ENCODE data around the gene SLC35D3. TPM values are rescaled to one million over a fixed set of nuclear protein-coding genes. Genes with fewer than 3 reads are reported as not detected.
A peak's percentile ranks its signal among the peaks of the same experiment; 100 is the strongest.

The SLC35D3 gene
- total RNA-seq, 1 donor, result not detected

DNA sequence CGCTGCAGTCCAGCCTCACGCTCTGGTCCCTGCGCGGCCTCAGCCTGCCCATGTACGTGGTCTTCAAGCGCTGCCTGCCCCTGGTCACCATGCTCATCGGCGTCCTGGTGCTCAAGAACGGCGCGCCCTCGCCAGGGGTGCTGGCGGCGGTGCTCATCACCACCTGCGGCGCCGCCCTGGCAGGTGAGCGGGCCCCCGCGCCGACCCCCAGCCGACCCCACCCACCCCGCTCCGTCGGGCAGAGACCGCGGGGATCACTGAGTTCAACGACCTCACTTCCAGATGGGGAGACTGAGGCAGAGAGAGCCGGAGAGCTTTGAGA is 545 bp downstream of the SLC35D3 start:
- DNase-seq (ENCODE audit: low read depth), result no peak
- peak overlapping the region; percentile 55 for H3K4me3 ChIP-seq (ENCODE audit: low read depth, low read length)
- TF ChIP-seq, protein P1, sequence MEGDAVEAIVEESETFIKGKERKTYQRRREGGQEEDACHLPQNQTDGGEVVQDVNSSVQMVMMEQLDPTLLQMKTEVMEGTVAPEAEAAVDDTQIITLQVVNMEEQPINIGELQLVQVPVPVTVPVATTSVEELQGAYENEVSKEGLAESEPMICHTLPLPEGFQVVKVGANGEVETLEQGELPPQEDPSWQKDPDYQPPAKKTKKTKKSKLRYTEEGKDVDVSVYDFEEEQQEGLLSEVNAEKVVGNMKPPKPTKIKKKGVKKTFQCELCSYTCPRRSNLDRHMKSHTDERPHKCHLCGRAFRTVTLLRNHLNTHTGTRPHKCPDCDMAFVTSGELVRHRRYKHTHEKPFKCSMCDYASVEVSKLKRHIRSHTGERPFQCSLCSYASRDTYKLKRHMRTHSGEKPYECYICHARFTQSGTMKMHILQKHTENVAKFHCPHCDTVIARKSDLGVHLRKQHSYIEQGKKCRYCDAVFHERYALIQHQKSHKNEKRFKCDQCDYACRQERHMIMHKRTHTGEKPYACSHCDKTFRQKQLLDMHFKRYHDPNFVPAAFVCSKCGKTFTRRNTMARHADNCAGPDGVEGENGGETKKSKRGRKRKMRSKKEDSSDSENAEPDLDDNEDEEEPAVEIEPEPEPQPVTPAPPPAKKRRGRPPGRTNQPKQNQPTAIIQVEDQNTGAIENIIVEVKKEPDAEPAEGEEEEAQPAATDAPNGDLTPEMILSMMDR (IDR thresholded peaks at IDR 0.05; ENCODE audit: insufficient read depth, low read depth, low read length), result no peak

DNA sequence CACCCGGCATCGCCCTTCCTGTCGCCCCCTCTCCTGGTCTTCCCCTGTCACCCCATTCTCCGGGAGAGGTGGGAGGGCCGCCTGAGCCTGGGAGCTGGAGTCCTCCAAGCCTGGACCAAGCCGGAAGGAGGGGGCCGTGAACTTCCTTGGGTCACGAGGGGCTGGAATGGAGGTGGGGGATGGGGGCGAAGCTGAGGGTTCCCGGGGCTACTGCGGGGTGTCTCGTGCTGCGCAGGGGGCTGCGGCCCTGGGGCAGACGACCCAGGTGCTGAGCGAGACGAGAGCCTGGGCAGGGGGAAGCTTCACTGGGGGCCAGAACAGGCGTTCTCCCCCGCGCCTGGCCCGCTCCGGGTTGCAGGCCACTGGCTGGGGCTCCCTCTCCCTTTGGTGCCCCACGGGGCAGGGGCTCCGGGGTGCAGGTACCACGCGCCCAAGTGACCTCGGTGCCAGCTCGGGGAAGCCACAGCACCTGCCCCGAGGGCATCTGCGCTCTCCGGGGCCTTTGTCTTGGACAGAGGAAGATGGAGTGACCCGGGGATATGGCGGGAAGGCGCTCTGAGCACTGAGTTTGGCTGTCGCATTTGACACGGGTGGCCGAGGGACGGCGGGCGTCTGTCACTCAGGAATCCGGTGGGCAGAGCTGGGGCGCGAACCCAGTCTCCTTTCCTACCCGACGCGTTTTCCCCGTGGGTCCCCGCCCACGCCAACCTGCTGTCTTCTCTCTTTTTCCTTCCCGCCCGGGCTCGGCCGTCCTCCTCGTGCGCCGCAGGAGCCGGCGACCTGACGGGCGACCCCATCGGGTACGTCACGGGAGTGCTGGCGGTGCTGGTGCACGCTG is 1.2 kb downstream of the SLC35D3 start:
- no peak for DNase-seq (ENCODE audit: low read depth)
- TF ChIP-seq, protein P1 (IDR thresholded peaks at IDR 0.05; ENCODE audit: insufficient read depth, low read depth, low read length), result no peak
- no peak overlapping the region for H3K4me3 ChIP-seq (ENCODE audit: low read depth, low read length)

DNA sequence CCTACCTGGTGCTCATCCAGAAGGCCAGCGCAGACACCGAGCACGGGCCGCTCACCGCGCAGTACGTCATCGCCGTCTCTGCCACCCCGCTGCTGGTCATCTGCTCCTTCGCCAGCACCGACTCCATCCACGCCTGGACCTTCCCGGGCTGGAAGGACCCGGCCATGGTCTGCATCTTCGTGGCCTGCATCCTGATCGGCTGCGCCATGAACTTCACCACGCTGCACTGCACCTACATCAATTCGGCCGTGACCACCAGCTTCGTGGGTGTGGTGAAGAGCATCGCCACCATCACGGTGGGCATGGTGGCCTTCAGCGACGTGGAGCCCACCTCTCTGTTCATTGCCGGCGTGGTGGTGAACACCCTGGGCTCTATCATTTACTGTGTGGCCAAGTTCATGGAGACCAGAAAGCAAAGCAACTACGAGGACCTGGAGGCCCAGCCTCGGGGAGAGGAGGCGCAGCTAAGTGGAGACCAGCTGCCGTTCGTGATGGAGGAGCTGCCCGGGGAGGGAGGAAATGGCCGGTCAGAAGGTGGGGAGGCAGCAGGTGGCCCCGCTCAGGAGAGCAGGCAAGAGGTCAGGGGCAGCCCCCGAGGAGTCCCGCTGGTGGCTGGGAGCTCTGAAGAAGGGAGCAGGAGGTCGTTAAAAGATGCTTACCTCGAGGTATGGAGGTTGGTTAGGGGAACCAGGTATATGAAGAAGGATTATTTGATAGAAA is 2.0 kb downstream of the SLC35D3 start:
- TF ChIP-seq, protein P1 (IDR thresholded peaks at IDR 0.05; ENCODE audit: insufficient read depth, low read depth, low read length), result no peak
- no peak overlapping the region for H3K4me3 ChIP-seq (ENCODE audit: low read depth, low read length)
- DNase-seq (ENCODE audit: low read depth), result no peak

DNA sequence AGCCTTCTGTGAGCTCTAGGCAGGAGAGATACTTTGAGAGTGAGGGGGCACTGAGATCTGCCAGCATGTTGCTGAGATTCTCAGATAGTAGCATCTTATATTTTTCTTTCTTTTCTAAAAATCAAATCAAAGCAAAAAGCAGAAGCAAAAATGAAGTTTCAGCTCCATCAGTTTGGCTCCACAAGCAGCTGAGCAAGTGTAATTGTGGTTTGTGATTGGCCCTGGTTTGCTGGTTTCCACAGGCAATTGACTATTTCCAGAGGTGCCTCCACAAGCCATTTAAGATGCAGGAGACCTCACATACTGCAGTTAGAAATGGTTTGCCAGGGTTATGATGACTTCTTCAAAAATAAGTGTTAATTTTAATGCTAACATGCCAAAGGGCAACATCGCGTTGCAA is 4.3 kb downstream of the SLC35D3 start:
- TF ChIP-seq, protein P1 (IDR thresholded peaks at IDR 0.05; ENCODE audit: insufficient read depth, low read depth, low read length), result no peak
- no peak for DNase-seq (ENCODE audit: low read depth)
- H3K4me3 ChIP-seq (ENCODE audit: low read depth, low read length), result no peak overlapping the region

DNA sequence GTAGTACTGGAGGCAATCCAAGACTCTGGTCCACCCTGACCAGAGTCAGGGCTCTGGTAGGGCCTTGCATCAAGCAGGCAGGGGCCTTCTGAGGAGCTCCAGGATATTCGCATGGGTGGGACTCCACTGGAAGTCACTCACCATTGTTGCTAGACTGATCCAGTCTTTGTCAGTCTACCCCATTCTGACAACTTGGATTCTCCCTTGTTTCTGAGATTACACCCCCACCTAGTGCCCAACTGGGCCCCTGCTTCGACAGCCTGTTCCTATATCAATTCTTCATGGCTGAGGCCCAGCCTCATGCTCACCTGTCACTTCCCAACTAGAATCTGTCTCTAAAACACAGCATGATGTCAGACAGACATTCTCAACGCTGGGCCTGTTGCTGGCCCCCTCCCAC is 5.2 kb downstream of the SLC35D3 start:
- no peak overlapping the region for H3K4me3 ChIP-seq (ENCODE audit: low read depth, low read length)
- TF ChIP-seq, protein P1 (IDR thresholded peaks at IDR 0.05; ENCODE audit: insufficient read depth, low read depth, low read length), result peak; percentile 51
- peak; percentile 21 for DNase-seq (ENCODE audit: low read depth)

DNA sequence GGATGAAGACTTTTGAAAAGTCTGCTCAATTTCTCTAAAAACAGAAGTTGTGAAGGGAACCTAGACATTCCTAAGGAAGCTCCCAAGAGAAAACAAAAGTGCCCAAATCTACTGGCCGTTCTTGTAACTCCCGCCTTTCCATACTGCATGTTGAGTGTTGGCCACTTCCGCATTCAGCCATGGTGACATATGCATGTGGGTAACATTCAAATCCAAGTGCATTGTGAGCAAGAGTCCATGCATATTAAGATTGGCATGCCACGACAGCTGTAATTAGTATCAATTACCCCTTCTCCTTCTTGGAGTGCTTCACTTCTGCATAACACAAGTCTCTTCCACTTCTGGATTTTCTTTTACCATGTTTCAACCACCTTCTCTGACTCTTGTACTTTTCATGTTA is 8.4 kb downstream of the SLC35D3 start:
- DNase-seq (ENCODE audit: low read depth), result no peak
- TF ChIP-seq, protein P1 (IDR thresholded peaks at IDR 0.05; ENCODE audit: insufficient read depth, low read depth, low read length), result no peak
- H3K4me3 ChIP-seq (ENCODE audit: low read depth, low read length), result no peak overlapping the region

Measured in fibroblast of villous mesenchyme (primary cell).